Keratinocyte (primary cell): ENCODE data around the gene PAQR8. TPM values are rescaled to one million over a fixed set of nuclear protein-coding genes. Genes with fewer than 3 reads are reported as not detected.

Source experiments
- DNase-seq: peaks from one replicate; pipeline ENCODE4 v3.0.0-alpha.2; 2011; ENCODE audit warnings: low read depth, missing footprints, low spot score
- FAIRE-seq: peaks from 2 replicates; lab custom pipeline; 2011; peaks lifted over from hg19 to GRCh38; lab: Jason Lieb, UNC
- H2AFZ ChIP-seq: 2 replicates; pipeline ENCODE4 v1.6.0; 2012; ENCODE audit warnings: low read length, control low read depth, inconsistent platforms; ENCODE audit not compliant: control insufficient read depth
- H3K27ac ChIP-seq: 2 replicates; pipeline ENCODE4 v1.5.1; 2011; ENCODE audit warnings: low read length; ENCODE audit not compliant: control insufficient read depth, insufficient read depth
- H3K27me3 ChIP-seq: 3 replicates; pipeline ENCODE4 v1.6.0; 2011; ENCODE audit warnings: low read length; ENCODE audit not compliant: control insufficient read depth, insufficient read depth; ENCODE audit errors: extremely low read depth
- H3K36me3 ChIP-seq, 2 experiments: 2 replicates in 1 of 2; 3 replicates in 1 of 2; pipeline ENCODE4 v1.5.1; 2011; ENCODE audit warnings: low read length in 2 of 2, mild to moderate bottlenecking in 1 of 2; ENCODE audit not compliant: control insufficient read depth in 2 of 2, insufficient read depth in 2 of 2; ENCODE audit errors: extremely low read depth in 1 of 2
- H3K4me1 ChIP-seq: 3 replicates; pipeline ENCODE4 v1.5.1; 2011; ENCODE audit warnings: low read length; ENCODE audit not compliant: control insufficient read depth, insufficient read depth; ENCODE audit errors: extremely low read depth
- H3K4me2 ChIP-seq: 3 replicates; pipeline ENCODE4 v1.6.0; 2011; ENCODE audit warnings: low read depth, low read length; ENCODE audit not compliant: control insufficient read depth, insufficient read depth; ENCODE audit errors: extremely low read depth
- H3K4me3 ChIP-seq, 3 experiments: fragments of 200-600 bp in 1 of 3; sonication (generic) in 1 of 3; 2 replicates in 2 of 3; 3 replicates in 1 of 3; pipeline ENCODE4 v1.5.1; 2011 to 2016; ENCODE audit warnings: low read length in 3 of 3, mild to moderate bottlenecking in 3 of 3, control low read depth in 2 of 3, inconsistent platforms in 1 of 3, low read depth in 1 of 3, mixed read lengths in 1 of 3, mixed run types in 1 of 3, moderate library complexity in 1 of 3; ENCODE audit not compliant: control insufficient read depth in 2 of 3, insufficient read depth in 2 of 3; ENCODE audit errors: extremely low read depth in 1 of 3
- H3K79me2 ChIP-seq: 2 replicates; pipeline ENCODE4 v1.6.0; 2012; ENCODE audit warnings: low read length; ENCODE audit not compliant: control insufficient read depth, insufficient read depth
- H3K9ac ChIP-seq: 3 replicates; pipeline ENCODE4 v1.6.0; 2011; ENCODE audit warnings: low read length; ENCODE audit not compliant: control insufficient read depth, insufficient read depth; ENCODE audit errors: extremely low read depth
- H3K9me1 ChIP-seq: 3 replicates; pipeline ENCODE4 v1.6.0; 2011; ENCODE audit warnings: low read length; ENCODE audit not compliant: control insufficient read depth, insufficient read depth; ENCODE audit errors: extremely low read depth
- H3K9me3 ChIP-seq: 2 replicates; pipeline ENCODE4 v1.5.1; 2012; ENCODE audit warnings: low read depth, low read length; ENCODE audit not compliant: control insufficient read depth
- H4K20me1 ChIP-seq: 3 replicates; pipeline ENCODE4 v1.6.0; 2011; ENCODE audit warnings: low read length; ENCODE audit not compliant: control insufficient read depth, insufficient read depth; ENCODE audit errors: extremely low read depth
- CTCF ChIP-seq, 3 experiments: IDR thresholded peaks in 1 of 3; conservative IDR thresholded peaks in 1 of 3; optimal IDR thresholded peaks in 1 of 3; 2 replicates in 2 of 3; 3 replicates in 1 of 3; pipeline versions ENCODE3 to v1.5.1; 2011; ENCODE audit warnings: low read length in 3 of 3, mild to moderate bottlenecking in 3 of 3, moderate library complexity in 2 of 3, control low read depth in 1 of 3, inconsistent platforms in 1 of 3; ENCODE audit not compliant: insufficient read depth in 2 of 3; ENCODE audit errors: extremely low read depth in 1 of 3
- EZH2 ChIP-seq: IDR thresholded peaks from one replicate; pipeline ENCODE4 v1.6.1; 2012; ENCODE audit warnings: inconsistent platforms, mild to moderate bottlenecking, low read length, moderate library complexity
- dilution Hi-C: fragments of 300-500 bp; cut with MboI; formaldehyde crosslinking; loops from one replicate; pipeline ENCODE4 v1.7.0; 2020; ENCODE audit warnings: low sequenced_read_pairs; ENCODE audit not compliant: extremely low pct_ligation_motif_present
- polyA plus RNA-seq, 5 experiments: library from polyadenylated mRNA; depleted of rRNA in 3 of 5; stranded (reverse) in 3 of 5; stranded (forward) in 1 of 5; unstranded in 1 of 5; fragments of >200 nt; gene quantifications; 1 replicate in 1 of 5; 2 replicates in 3 of 5; 3 replicates in 1 of 5; pipeline versions ENCODE4 v1.2.1 to v1.2.3, GENCODE V29; 2011 to 2012; ENCODE audit warnings: missing spikeins in 2 of 5, low read depth in 1 of 5, low replicate concordance in 1 of 5

The PAQR8 gene
- polyA plus RNA-seq, 1 donor (not counting 4 experiments of a cell fraction or from before 2014, with no cell fraction given), result 1.6 TPM

- Histone ChIP-seq H3K36me3 (no peaks in the 10 kb centered on the region), H3K27ac (no peak overlapping the region), H3K9ac (no peak overlapping the region), H2AFZ (no peak overlapping the region), H3K27me3 (peaks cover 4% of the 10 kb centered on the region), H3K4me2 (no peak overlapping the region), H3K79me2 (peaks cover 2% of the 10 kb centered on the region), H3K4me1 (peaks cover 8% of the 10 kb centered on the region), H4K20me1 (no peaks in the 10 kb centered on the region), H3K9me1 (no peaks in the 10 kb centered on the region), H3K4me3 (no peak overlapping the region), H3K9me3 (no peaks in the 10 kb centered on the region)
- no peak for DNase-seq
- TF ChIP-seq EZH2, result no peak
- TF ChIP-seq CTCF (optimal IDR thresholded peaks at IDR 0.05 in 1 of 3, IDR thresholded peaks at IDR 0.05 in 1 of 3, conservative IDR thresholded peaks at IDR 0.05 in 1 of 3; ENCODE audit: extremely low read depth in 1 of 3, insufficient read depth in 2 of 3, low read length in 3 of 3), result no peak
- dilution Hi-C loops, result no loop called here
- FAIRE-seq, result no peak
Observed at GRCh38 chr6:52359403-52359802, 2.5 kb upstream of the PAQR8 start.

DNA sequence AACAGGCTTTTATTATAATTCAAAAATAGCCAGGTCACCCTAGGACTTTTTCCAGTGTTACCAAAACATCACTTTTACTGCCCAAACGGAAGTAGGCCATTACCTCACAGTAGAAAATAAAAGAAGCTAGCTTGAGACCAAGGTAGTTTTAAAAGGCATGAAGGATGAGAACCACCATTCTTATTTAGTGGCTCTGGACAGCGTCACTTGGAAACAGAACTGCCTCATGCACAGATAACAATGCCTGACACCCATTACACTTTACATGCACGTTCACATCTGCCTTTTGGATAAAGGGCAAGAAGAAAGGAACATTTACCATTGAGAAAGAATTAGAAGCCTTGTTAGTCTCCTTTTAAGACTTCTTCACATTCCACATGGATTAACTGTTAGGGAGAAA, 1.9 kb upstream of the PAQR8 start:
- no peak overlapping the region for H2AFZ ChIP-seq
- peaks cover 8% of the 10 kb centered on the region for H3K4me1 ChIP-seq
- dilution Hi-C loops, result no loop called here

More for the DNA sequence above, 1.9 kb upstream of the PAQR8 start:
- DNase-seq, result no peak
- Histone ChIP-seq H4K20me1 (no peaks in the 10 kb centered on the region), H3K36me3 (no peaks in the 10 kb centered on the region), H3K79me2 (peaks cover 2% of the 10 kb centered on the region), H3K9ac (no peak overlapping the region), H3K4me3 (no peak overlapping the region), H3K27ac (no peak overlapping the region), H3K9me1 (no peaks in the 10 kb centered on the region), H3K4me2 (no peak overlapping the region), H3K27me3 (peaks cover 4% of the 10 kb centered on the region), H3K9me3 (no peaks in the 10 kb centered on the region)
- no peak for FAIRE-seq
- TF ChIP-seq EZH2 (no peak), CTCF (optimal IDR thresholded peaks at IDR 0.05 in 1 of 3, IDR thresholded peaks at IDR 0.05 in 1 of 3, conservative IDR thresholded peaks at IDR 0.05 in 1 of 3; ENCODE audit: extremely low read depth in 1 of 3, insufficient read depth in 2 of 3, low read length in 3 of 3) (no peak)
